IMR-90 (cell line): Measurements from ENCODE around the gene ZSWIM5. TPM values are rescaled to one million over a fixed set of nuclear protein-coding genes. Genes with fewer than 3 reads are reported as not detected.

Experiments
- ATAC-seq: fragments of 200-7000 bp; cut with Tn5 transposase; 2 replicates; pipeline ENCODE4 v1.9.1; 2020; ENCODE audit warnings: low read depth, mild to moderate bottlenecking, moderate library complexity
- BruUV-seq: library from RNA; stranded (reverse); fragments of 400-500 nt; replicated peaks from 2 replicates; lab custom pipeline; 2021; lab: Mats Ljungman, UMichigan
- CTCF ChIA-PET: fragments of 300-600 bp; formaldehyde crosslinking; extraction: SDS; loops from one replicate; lab custom pipeline; 2021; ENCODE audit warnings: antibody characterized with exemption; lab: Yijun Ruan, JAX
- POLR2A ChIA-PET: fragments of 300-600 bp; sonication (Branson Sonifier 250); formaldehyde crosslinking; loops from one replicate; lab custom pipeline; 2022; ENCODE audit warnings: antibody characterized with exemption; ENCODE audit not compliant: unreplicated experiment; lab: Charles Lee
- DNase-seq: peaks from one replicate; pipeline ENCODE4 v3.0.0; 2013
- H2AFZ ChIP-seq: replicated peaks from 2 replicates; pipeline ENCODE3; 2013; ENCODE audit warnings: low read length, mild to moderate bottlenecking; ENCODE audit not compliant: poor library complexity
- H2AK5ac ChIP-seq: 2 replicates; pipeline ENCODE4 v1.6.1; 2013; ENCODE audit warnings: low read depth, low read length, inconsistent platforms
- H2AK9ac ChIP-seq: replicated peaks from 2 replicates; pipeline ENCODE3; 2013; ENCODE audit warnings: mild to moderate bottlenecking, low read depth, low read length, moderate library complexity; ENCODE audit not compliant: poor library complexity
- H2BK120ac ChIP-seq: 2 replicates; pipeline ENCODE4 v1.6.1; 2013; ENCODE audit warnings: low read depth, low read length, inconsistent platforms
- H2BK15ac ChIP-seq: 3 replicates; pipeline ENCODE4 v1.6.1; 2013; ENCODE audit warnings: low read depth, low read length, inconsistent platforms
- H2BK20ac ChIP-seq: 2 replicates; pipeline ENCODE4 v1.6.1; 2013; ENCODE audit warnings: low read depth, mild to moderate bottlenecking, inconsistent platforms, low read length, moderate library complexity
- H2BK5ac ChIP-seq: 2 replicates; pipeline ENCODE4 v1.6.1; 2013; ENCODE audit warnings: mild to moderate bottlenecking, low read depth, low read length, inconsistent platforms; ENCODE audit not compliant: poor library complexity, severe bottlenecking
- H3K14ac ChIP-seq: replicated peaks from 2 replicates; pipeline ENCODE4 v1.6.1; 2013; ENCODE audit warnings: low read depth, low read length, inconsistent platforms
- H3K18ac ChIP-seq: 2 replicates; pipeline ENCODE4 v1.6.1; 2013; ENCODE audit warnings: low read depth, low read length, control low read depth
- H3K23ac ChIP-seq: 2 replicates; pipeline ENCODE4 v1.6.1; 2013; ENCODE audit warnings: low read depth, low read length, inconsistent platforms
- H3K27ac ChIP-seq: 2 replicates; pipeline ENCODE4 v1.5.1; 2013; ENCODE audit warnings: mild to moderate bottlenecking, control low read depth, low read length; ENCODE audit not compliant: insufficient read depth
- H3K27me3 ChIP-seq: 2 replicates; pipeline ENCODE4 v1.6.1; 2013; ENCODE audit warnings: low read length; ENCODE audit not compliant: control insufficient read depth, insufficient read depth
- H3K36me3 ChIP-seq: 2 replicates; pipeline ENCODE4 v1.6.1; 2013; ENCODE audit warnings: low read length, mixed read lengths; ENCODE audit not compliant: control insufficient read depth, insufficient read depth
- H3K4ac ChIP-seq: 2 replicates; pipeline ENCODE4 v1.6.1; 2013; ENCODE audit warnings: low read depth, low read length, inconsistent platforms
- H3K4me1 ChIP-seq: 2 replicates; pipeline ENCODE4 v1.6.1; 2013; ENCODE audit warnings: low read length, mixed read lengths; ENCODE audit not compliant: control insufficient read depth, insufficient read depth
- H3K4me2 ChIP-seq: 2 replicates; pipeline ENCODE4 v1.6.1; 2013; ENCODE audit warnings: low read depth, mild to moderate bottlenecking, control low read depth, low read length, moderate library complexity
- H3K4me3 ChIP-seq: 2 replicates; pipeline ENCODE4 v1.5.1; 2013; ENCODE audit warnings: low read depth, mild to moderate bottlenecking, control low read depth, low read length, moderate library complexity; ENCODE audit not compliant: insufficient read depth
- H3K56ac ChIP-seq: 2 replicates; pipeline ENCODE4 v1.6.1; 2013; ENCODE audit warnings: low read length, inconsistent platforms; ENCODE audit not compliant: insufficient read depth; ENCODE audit errors: extremely low read depth
- H3K79me1 ChIP-seq, 2 experiments: 2 replicates each; pipeline ENCODE4 v1.6.1; 2013; ENCODE audit warnings: low read length in 2 of 2, inconsistent platforms in 1 of 2, low read depth in 1 of 2
- H3K9ac ChIP-seq: 2 replicates; pipeline ENCODE4 v1.6.1; 2013; ENCODE audit warnings: low read depth, low read length, control low read depth
- H3K9me1 ChIP-seq: 2 replicates; pipeline ENCODE4 v1.6.1; 2013; ENCODE audit warnings: low read length, inconsistent platforms; ENCODE audit not compliant: insufficient read depth
- H3K9me3 ChIP-seq: 2 replicates; pipeline ENCODE4 v1.6.1; 2013; ENCODE audit warnings: low read length; ENCODE audit not compliant: control insufficient read depth, insufficient read depth
- H4K20me1 ChIP-seq: 2 replicates; pipeline ENCODE4 v1.6.1; 2013; ENCODE audit warnings: low read length, inconsistent platforms; ENCODE audit not compliant: insufficient read depth
- H4K5ac ChIP-seq: 2 replicates; pipeline ENCODE4 v1.6.1; 2013; ENCODE audit warnings: mild to moderate bottlenecking, low read depth, low read length, control low read depth
- H4K8ac ChIP-seq, 2 experiments: 2 replicates each; pipeline ENCODE4 v1.6.1; 2013; ENCODE audit warnings: low read depth in 2 of 2, low read length in 2 of 2, control low read depth in 1 of 2, inconsistent platforms in 1 of 2
- H4K91ac ChIP-seq: 2 replicates; pipeline ENCODE4 v1.6.1; 2013; ENCODE audit warnings: low read depth, low read length, inconsistent platforms; ENCODE audit not compliant: insufficient read depth
- BHLHE40 ChIP-seq: fragments of 150-350 bp; IDR thresholded peaks from 2 replicates; pipeline ENCODE4 v1.6.1; 2016; ENCODE audit warnings: mild to moderate bottlenecking, low read depth, low read length
- CEBPB ChIP-seq: IDR thresholded peaks from 2 replicates; pipeline ENCODE4 v1.6.1; 2012; ENCODE audit warnings: low read depth, low read length, improper control_type of control experiment
- CHD1 ChIP-seq: IDR thresholded peaks from 2 replicates; pipeline ENCODE4 v1.6.1; 2012; ENCODE audit warnings: low read depth, low read length, improper control_type of control experiment
- FOS ChIP-seq: fragments of 150-350 bp; IDR thresholded peaks from 2 replicates; pipeline ENCODE4 v1.6.1; 2016; ENCODE audit warnings: low read depth, low read length
- MAFK ChIP-seq: IDR thresholded peaks from 2 replicates; pipeline ENCODE4 v1.6.1; 2012; ENCODE audit warnings: low read depth, low read length, improper control_type of control experiment
- MAZ ChIP-seq: IDR thresholded peaks from 2 replicates; pipeline ENCODE4 v1.6.1; 2012; ENCODE audit warnings: low read depth, mild to moderate bottlenecking, low read length, improper control_type of control experiment, moderate library complexity, borderline replicate concordance
- MXI1 ChIP-seq: IDR thresholded peaks from 2 replicates; pipeline ENCODE4 v1.6.1; 2012; ENCODE audit warnings: low read depth, mild to moderate bottlenecking, low read length, moderate library complexity, borderline replicate concordance
- NFE2L2 ChIP-seq: fragments of 150-350 bp; IDR thresholded peaks from 2 replicates; pipeline ENCODE4 v1.6.1; 2016; ENCODE audit warnings: low read depth, mild to moderate bottlenecking, low read length
- POLR2A ChIP-seq: IDR thresholded peaks from 2 replicates; pipeline ENCODE4 v1.6.1; 2012; ENCODE audit warnings: mild to moderate bottlenecking, low read depth, low read length
- RAD21 ChIP-seq: IDR thresholded peaks from 2 replicates; pipeline ENCODE4 v1.6.1; 2012; ENCODE audit warnings: low read length, improper control_type of control experiment
- RCOR1 ChIP-seq: IDR thresholded peaks from 2 replicates; pipeline ENCODE4 v1.6.1; 2012; ENCODE audit warnings: mild to moderate bottlenecking, low read length, improper control_type of control experiment; ENCODE audit not compliant: insufficient replicate concordance
- SMC3 ChIP-seq: fragments of 150-350 bp; IDR thresholded peaks from 2 replicates; pipeline ENCODE4 v1.6.1; 2016; ENCODE audit warnings: low read depth, mild to moderate bottlenecking, antibody characterized with exemption, low read length, moderate library complexity
- whole genome bisulfite sequencing, 2 experiments: methylation state at CpG; one replicate each; pipeline versions ENCODE4 v1.1.5 to v1.1.7; 2013; ENCODE audit warnings: missing lambda C conversion rate in 2 of 2; ENCODE audit not compliant: insufficient read length in 1 of 2; ENCODE audit errors: extremely low coverage in 2 of 2; 5-methylcytosine and 5-hydroxymethylcytosine counted together
- dilution Hi-C: fragments of 300-500 bp; cut with HindIII; formaldehyde crosslinking; loops from one replicate; pipeline ENCODE4 v1.14.3; 2018; ENCODE audit warnings: low sequenced_read_pairs; ENCODE audit not compliant: unreplicated experiment
- in situ Hi-C: fragments of 300-500 bp; cut with MboI; formaldehyde crosslinking; loops from 3 replicates; pipeline ENCODE4 v1.14.3; 2019; ENCODE audit warnings: low sequenced_read_pairs, inconsistent platforms, mixed read lengths
- intact Hi-C: fragments of 100-400 bp; cut with micrococcal nuclease; formaldehyde crosslinking; loops from 2 replicates; pipeline ENCODE4 v1.10.0; 2022
- polyA plus RNA-seq, 3 experiments: library from polyadenylated mRNA; depleted of rRNA; stranded (reverse); fragments of >200 nt; gene quantifications; 2 replicates each; pipeline ENCODE4 v1.2.3, GENCODE V29; 2012; ENCODE audit warnings: low replicate concordance in 1 of 3
- total RNA-seq: library from RNA; depleted of rRNA; stranded (reverse); fragments of >200 nt; gene quantifications from 2 replicates; pipeline ENCODE4 v1.2.3, GENCODE V29; 2012
- TF ChIP-seq, protein P1 (sequence below): conservative IDR thresholded peaks from 2 replicates; pipeline ENCODE4 v1.5.1; 2012; ENCODE audit warnings: mild to moderate bottlenecking, low read depth, low read length, improper control_type of control experiment
- TF ChIP-seq, protein P2 (sequence below): fragments of 150-350 bp; IDR thresholded peaks from 2 replicates; pipeline ENCODE4 v1.6.1; 2017; ENCODE audit warnings: mild to moderate bottlenecking, antibody characterized with exemption, low read length, low read depth
- TF ChIP-seq, protein P3 (sequence below): fragments of 150-350 bp; IDR thresholded peaks from 2 replicates; pipeline ENCODE4 v1.6.1; 2016; ENCODE audit warnings: low read depth, mild to moderate bottlenecking, low read length, moderate library complexity, borderline replicate concordance

ZSWIM5 gene
- total and polyA plus RNA-seq, 2 of the 4 experiments (the other 2 are of a cell fraction) = under 0.01 to 0.03 TPM

DNA sequence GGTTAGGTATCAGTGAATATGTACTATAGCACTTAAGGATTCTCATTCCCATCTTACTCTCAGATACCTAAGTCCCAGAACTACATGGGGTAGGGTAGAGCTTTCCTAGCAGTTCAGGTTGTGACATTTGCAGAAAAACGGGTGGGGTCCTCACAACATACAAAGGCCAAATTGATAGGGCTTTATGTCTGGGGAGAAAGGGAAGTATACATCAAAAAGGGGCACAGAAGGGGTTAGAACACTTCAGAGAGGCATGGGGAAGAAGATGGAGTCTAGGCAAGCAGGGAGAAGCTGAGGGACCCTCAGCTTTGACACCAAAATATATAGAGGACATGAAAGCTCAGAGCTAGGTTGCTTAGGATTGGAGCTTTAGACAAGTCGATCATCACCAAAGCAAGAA, 190.7 kb downstream of the ZSWIM5 start:
- Histone ChIP-seq H4K20me1 (peaks cover 3% of the 10 kb centered on the region; the same call in 1 of the 2 replicates), H3K27me3 (peaks cover 1% of the 10 kb centered on the region; the same call in 1 of the 2 replicates), H3K23ac (no peak overlapping the region), H3K18ac (no peak overlapping the region), H3K36me3 (peaks cover 9% of the 10 kb centered on the region; the same call in 1 of the 2 replicates), H3K9ac (no peak overlapping the region), H3K4ac (no peak overlapping the region), H2BK20ac (no peak overlapping the region), H4K5ac (no peak overlapping the region), H2BK15ac (no peak overlapping the region), H2AK5ac (no peak overlapping the region), H3K56ac (no peak overlapping the region), H3K4me3 (no peak overlapping the region), H2AFZ (no peak overlapping the region), H2AK9ac (no peak overlapping the region), H2BK5ac (no peak overlapping the region), H3K27ac (no peak overlapping the region), H3K4me2 (no peak overlapping the region), H3K9me3 (no peaks in the 10 kb centered on the region), H4K91ac (no peak overlapping the region), H3K14ac (no peak overlapping the region), H3K79me1 (peaks cover 13 to 37% of the 10 kb centered on the region in 2 experiments; a peak in 3 of 4 replicates), H4K8ac (no peak overlapping the region), H3K4me1 (peaks cover 8% of the 10 kb centered on the region; the same call in 1 of the 2 replicates), H2BK120ac (no peak overlapping the region), H3K9me1 (peaks cover 5% of the 10 kb centered on the region; the same call in 1 of the 2 replicates)
- in situ Hi-C loops = no loop called here
- ATAC-seq = no peak
- no CpG with 5 or more reads among the region's 2 CpGs for WGBS, 2 experiments
- dilution Hi-C loops = no loop called here
- intact Hi-C loops = loop anchor here (2.0 kb wide), 1 partner anchor 475 kb away; the partner anchor contains the start of gene TESK2
- TF ChIP-seq MXI1 (no peak), MAZ (no peak), RAD21 (no peak), NFE2L2 (no peak), CHD1 (no peak), CEBPB (no peak), FOS (no peak), POLR2A (no peak), RCOR1 (no peak), SMC3 (no peak), MAFK (no peak), BHLHE40 (no peak)
- TF ChIP-seq, protein P1, sequence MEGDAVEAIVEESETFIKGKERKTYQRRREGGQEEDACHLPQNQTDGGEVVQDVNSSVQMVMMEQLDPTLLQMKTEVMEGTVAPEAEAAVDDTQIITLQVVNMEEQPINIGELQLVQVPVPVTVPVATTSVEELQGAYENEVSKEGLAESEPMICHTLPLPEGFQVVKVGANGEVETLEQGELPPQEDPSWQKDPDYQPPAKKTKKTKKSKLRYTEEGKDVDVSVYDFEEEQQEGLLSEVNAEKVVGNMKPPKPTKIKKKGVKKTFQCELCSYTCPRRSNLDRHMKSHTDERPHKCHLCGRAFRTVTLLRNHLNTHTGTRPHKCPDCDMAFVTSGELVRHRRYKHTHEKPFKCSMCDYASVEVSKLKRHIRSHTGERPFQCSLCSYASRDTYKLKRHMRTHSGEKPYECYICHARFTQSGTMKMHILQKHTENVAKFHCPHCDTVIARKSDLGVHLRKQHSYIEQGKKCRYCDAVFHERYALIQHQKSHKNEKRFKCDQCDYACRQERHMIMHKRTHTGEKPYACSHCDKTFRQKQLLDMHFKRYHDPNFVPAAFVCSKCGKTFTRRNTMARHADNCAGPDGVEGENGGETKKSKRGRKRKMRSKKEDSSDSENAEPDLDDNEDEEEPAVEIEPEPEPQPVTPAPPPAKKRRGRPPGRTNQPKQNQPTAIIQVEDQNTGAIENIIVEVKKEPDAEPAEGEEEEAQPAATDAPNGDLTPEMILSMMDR = no peak
- TF ChIP-seq, protein P2, sequence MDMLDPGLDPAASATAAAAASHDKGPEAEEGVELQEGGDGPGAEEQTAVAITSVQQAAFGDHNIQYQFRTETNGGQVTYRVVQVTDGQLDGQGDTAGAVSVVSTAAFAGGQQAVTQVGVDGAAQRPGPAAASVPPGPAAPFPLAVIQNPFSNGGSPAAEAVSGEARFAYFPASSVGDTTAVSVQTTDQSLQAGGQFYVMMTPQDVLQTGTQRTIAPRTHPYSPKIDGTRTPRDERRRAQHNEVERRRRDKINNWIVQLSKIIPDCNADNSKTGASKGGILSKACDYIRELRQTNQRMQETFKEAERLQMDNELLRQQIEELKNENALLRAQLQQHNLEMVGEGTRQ = no peak
- TF ChIP-seq, protein P3, sequence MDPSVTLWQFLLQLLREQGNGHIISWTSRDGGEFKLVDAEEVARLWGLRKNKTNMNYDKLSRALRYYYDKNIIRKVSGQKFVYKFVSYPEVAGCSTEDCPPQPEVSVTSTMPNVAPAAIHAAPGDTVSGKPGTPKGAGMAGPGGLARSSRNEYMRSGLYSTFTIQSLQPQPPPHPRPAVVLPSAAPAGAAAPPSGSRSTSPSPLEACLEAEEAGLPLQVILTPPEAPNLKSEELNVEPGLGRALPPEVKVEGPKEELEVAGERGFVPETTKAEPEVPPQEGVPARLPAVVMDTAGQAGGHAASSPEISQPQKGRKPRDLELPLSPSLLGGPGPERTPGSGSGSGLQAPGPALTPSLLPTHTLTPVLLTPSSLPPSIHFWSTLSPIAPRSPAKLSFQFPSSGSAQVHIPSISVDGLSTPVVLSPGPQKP = no peak
- DNase-seq = no peak
- POLR2A ChIA-PET = no interaction called here
- CTCF ChIA-PET = no interaction called here
- BruUV-seq = no TSS peak
